Effector memory CD4-positive, alpha-beta T cell (primary cell): ENCODE measurements around the gene MAPT.

ENCODE experiments used
- DNase-seq, 3 donors: peaks; one replicate each; pipeline ENCODE4 v3.0.0-alpha.2; 2020
- H3K27ac ChIP-seq: 2 replicates; pipeline ENCODE4 v1.7.0; 2013; ENCODE audit warnings: mild to moderate bottlenecking, low read length, moderate library complexity; ENCODE audit not compliant: insufficient read depth, poor library complexity, severe bottlenecking
- H3K27me3 ChIP-seq: replicated peaks from 2 replicates; pipeline ENCODE4 v1.7.0; 2013; ENCODE audit warnings: mild to moderate bottlenecking, low read length; ENCODE audit not compliant: insufficient read depth, control insufficient read depth, poor library complexity, severe bottlenecking
- H3K36me3 ChIP-seq: 2 replicates; pipeline ENCODE4 v1.7.0; 2013; ENCODE audit warnings: mild to moderate bottlenecking, low read length, moderate library complexity; ENCODE audit not compliant: control insufficient read depth, insufficient read depth
- H3K4me1 ChIP-seq: 2 replicates; pipeline ENCODE4 v1.7.0; 2013; ENCODE audit warnings: low read length, mild to moderate bottlenecking; ENCODE audit not compliant: control insufficient read depth, insufficient read depth, poor library complexity, severe bottlenecking
- H3K4me3 ChIP-seq: 2 replicates; pipeline ENCODE4 v1.7.0; 2013; ENCODE audit warnings: low read length, low read depth, mild to moderate bottlenecking; ENCODE audit not compliant: insufficient read depth, poor library complexity, severe bottlenecking
- H3K9me3 ChIP-seq: 2 replicates; pipeline ENCODE4 v1.7.0; 2013; ENCODE audit warnings: mild to moderate bottlenecking, low read length, moderate library complexity; ENCODE audit not compliant: control insufficient read depth

MAPT gene

DNA sequence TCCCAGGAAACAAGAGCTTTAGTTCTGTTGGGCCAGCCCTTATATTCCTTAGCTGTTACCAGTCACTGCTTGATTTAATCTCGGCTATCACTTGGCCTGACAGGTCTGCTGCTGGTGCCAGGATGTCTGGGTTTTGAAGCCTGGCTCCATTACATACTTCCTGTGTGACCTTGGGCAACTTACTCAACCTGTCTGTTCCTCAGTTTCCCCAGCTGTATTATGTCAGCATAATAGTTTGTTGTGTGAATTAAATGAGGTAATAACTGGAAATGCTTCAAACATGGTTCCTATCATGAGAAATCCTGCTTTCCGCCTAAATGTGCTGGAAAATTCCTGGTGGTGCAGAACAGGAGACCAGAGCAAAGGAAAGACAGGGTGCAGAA, 54.1 kb downstream of the MAPT start:
- H3K36me3 ChIP-seq: no peaks in the 10 kb centered on the region
- no peaks in the 10 kb centered on the region for H3K9me3 ChIP-seq
- H3K4me3 ChIP-seq: peak overlapping the region; percentile 23
- no peak overlapping the region for H3K27ac ChIP-seq
- H3K4me1 ChIP-seq: peaks cover 5% of the 10 kb centered on the region
- no peak for DNase-seq
- H3K27me3 ChIP-seq: peaks cover 6% of the 10 kb centered on the region

DNA sequence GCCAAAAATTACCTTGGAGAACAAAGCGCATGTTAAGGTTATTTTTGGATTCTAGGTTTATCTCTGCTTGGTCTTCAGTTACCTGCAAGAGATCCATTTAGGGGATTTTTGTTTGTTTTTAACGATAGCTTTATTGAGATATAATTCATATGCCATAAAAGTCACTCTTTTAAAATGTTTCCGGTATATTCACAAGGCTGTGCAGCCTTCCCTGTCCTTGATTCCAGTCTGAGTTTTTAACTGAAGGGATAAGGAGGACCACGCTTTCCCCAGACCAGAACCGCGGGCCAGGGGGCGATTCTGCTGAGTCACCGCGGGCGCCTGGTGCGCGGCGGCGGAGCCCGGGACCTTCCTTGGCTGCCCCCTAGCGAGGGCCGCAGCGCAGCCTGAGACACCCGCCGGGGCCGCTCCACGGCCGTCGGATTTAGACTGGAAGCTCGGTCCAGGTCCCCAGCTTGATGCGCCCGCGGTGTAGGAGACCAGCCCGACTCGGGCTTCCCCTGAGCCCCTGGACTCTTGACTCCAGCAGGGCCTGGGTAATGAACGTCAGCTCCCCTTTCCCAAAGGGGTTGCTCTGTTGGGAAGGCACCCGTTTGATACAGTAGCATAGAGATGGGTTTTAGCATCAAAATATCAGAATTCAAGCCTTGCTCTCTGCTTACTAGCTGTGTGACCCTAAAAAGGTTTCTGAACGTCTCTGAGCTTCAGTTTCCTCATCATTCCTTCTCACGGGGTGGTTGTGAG, 54.7 kb downstream of the MAPT start:
- no peaks in the 10 kb centered on the region for H3K36me3 ChIP-seq
- DNase-seq: peak; percentile 1 to 20 (median 9)
- peak overlapping the region; percentile 23 for H3K4me3 ChIP-seq

DNA sequence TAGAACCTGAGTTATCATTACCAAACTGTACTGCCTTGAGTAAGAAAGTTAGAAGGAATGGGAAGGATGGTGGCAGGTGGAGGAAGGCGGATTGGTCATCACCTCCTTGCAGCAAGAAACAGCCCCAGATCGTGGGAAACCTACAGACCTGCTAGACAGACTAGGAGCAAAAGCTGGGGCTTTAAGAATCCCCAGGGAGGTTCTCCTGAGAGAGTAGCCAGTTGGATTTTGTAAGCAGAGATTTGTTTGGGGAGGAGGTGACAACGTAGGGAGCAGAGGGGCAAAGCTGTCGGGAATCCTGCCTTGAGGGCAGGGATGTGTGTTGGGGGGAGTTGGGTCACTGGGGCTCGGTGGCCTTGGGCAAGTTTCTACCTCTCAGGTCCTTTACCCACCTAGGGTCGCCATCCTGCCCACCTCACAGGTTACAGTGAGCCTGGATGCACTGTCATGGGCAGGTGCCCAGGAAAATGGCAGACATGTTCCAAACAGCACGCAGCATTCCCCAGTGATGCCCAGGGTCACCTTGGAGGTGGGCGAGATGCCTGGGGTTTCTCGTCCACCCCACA, 55.5 kb downstream of the MAPT start:
- H3K36me3 ChIP-seq: no peaks in the 10 kb centered on the region
- no peak for DNase-seq
- peaks cover 6% of the 10 kb centered on the region for H3K27me3 ChIP-seq
- peaks cover 5% of the 10 kb centered on the region for H3K4me1 ChIP-seq
- no peak overlapping the region for H3K4me3 ChIP-seq
- H3K9me3 ChIP-seq: no peaks in the 10 kb centered on the region
- H3K27ac ChIP-seq: no peak overlapping the region

More for the DNA sequence above, 54.7 kb downstream of the MAPT start:
- H3K27ac ChIP-seq: no peak overlapping the region
- peaks cover 5% of the 10 kb centered on the region for H3K4me1 ChIP-seq
- peaks cover 6% of the 10 kb centered on the region for H3K27me3 ChIP-seq
- H3K9me3 ChIP-seq: no peaks in the 10 kb centered on the region

DNA sequence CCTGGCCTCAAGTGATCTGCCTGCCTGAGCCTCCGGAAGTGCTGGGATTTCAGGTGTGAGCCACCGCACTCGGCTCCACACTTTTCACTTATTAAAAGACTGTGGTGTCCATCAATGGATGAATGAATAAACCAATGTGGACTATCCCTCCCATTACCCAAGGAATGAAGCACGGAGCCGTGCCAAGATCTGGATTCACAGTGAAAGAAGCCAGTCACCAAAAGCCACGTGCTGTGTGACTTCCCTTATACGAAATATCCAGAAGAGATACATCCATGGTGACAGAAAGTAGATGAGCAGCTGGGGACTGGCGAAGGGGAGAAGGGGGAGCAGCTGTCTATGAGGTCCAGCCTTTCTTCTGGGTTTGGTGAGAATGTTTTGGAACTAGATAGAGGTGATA, 56.5 kb downstream of the MAPT start:
- peaks cover 6% of the 10 kb centered on the region for H3K27me3 ChIP-seq
- H3K4me1 ChIP-seq: peaks cover 5% of the 10 kb centered on the region
- no peak overlapping the region for H3K27ac ChIP-seq
- H3K4me3 ChIP-seq: no peak overlapping the region
- no peaks in the 10 kb centered on the region for H3K9me3 ChIP-seq
- no peaks in the 10 kb centered on the region for H3K36me3 ChIP-seq
- no peak for DNase-seq

DNA sequence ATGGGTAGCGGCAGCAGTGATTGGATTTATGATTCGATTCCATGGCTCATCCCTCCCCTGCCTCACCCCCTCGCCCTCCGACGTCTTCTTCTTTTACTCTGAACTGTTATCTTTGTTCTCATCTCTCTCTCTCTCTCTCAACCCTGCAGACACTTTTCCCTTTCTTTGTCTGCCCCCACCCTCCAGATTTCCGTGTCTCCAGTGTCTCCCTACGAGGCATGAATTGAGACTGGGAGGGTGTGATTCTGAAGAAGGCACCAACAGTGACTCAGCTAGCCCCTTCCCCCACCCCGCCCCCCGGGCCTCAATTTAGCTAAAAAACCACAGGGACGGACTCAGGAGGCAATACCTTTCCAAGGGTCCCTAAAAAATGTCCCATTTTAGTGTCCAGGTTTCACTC, 57.0 kb downstream of the MAPT start:
- Histone ChIP-seq H3K27me3 (peaks cover 6% of the 10 kb centered on the region), H3K36me3 (no peaks in the 10 kb centered on the region), H3K9me3 (no peaks in the 10 kb centered on the region), H3K27ac (no peak overlapping the region), H3K4me3 (no peak overlapping the region), H3K4me1 (peaks cover 5% of the 10 kb centered on the region)
- no peak for DNase-seq

DNA sequence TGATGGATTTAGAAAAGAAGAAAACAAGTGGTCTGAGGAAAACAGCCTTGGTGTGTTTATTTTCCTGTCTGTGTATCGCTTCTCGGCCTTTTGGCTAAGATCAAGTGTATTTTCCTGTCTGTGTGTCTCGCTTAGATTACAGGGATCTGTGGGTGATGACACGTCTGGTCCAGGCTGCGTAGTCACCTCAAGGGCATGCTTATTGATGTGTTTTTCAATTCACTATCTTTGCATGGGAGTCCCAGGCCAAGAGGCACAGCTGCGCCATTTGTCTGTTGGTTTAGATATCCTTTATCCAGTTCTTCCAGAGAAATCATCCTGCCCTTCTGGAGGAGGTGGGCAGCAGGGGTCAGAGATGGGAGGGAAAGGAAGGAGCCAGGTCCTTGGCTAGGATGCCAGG, 57.6 kb downstream of the MAPT start:
- H3K27ac ChIP-seq: no peak overlapping the region
- DNase-seq: no peak
- H3K4me1 ChIP-seq: peaks cover 5% of the 10 kb centered on the region
- peaks cover 6% of the 10 kb centered on the region for H3K27me3 ChIP-seq
- H3K9me3 ChIP-seq: no peaks in the 10 kb centered on the region
- no peaks in the 10 kb centered on the region for H3K36me3 ChIP-seq
- no peak overlapping the region for H3K4me3 ChIP-seq

DNA sequence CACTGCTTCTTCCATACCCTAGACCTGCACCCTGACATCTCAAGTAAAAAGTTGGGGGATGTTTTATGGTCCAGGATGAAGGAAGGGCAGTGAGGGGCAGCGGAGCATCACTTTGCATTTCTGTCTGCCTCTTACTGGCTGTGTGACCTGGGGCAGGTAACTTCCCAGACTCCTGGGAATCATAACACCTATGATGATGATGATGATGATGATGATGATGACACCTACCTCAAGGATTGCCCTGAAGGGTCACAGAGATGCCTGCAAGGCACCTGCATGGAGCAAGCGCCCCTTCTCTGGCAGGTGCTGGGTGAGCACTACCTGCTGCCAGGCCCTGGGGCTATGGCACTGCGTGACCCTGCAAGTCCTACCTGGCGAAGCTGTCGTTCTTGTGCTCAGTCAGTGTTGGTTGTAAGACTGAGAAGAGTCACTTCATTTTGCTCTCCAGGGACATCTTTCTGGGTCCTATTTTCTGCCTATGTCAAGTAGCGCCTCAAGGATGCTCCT, 58.5 kb downstream of the MAPT start:
- Histone ChIP-seq H3K4me1 (peaks cover 5% of the 10 kb centered on the region), H3K4me3 (no peak overlapping the region), H3K36me3 (no peaks in the 10 kb centered on the region), H3K9me3 (no peaks in the 10 kb centered on the region), H3K27me3 (peaks cover 6% of the 10 kb centered on the region), H3K27ac (no peak overlapping the region)
- no peak for DNase-seq

DNA sequence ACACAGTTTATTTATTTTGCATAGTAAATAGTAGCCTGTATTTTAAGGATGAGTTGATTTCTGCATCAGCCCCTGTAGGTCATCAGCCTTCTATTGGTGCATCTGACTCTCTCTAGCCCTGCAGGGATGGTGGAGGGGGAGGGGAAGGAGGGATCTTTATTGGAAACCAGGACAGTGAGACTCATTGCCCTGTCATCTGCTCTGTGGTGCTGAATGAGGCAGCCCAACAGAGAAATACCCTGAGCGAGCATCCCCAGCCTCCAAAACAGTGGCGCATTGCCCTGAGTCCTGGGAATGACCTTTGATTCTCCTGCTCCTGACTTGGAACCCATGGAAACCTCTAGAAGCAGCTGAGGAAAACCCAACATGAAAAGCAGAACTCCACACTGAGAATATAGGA, 59.2 kb downstream of the MAPT start:
- peaks cover 6% of the 10 kb centered on the region for H3K27me3 ChIP-seq
- no peak overlapping the region for H3K27ac ChIP-seq
- DNase-seq: no peak
- H3K4me3 ChIP-seq: no peak overlapping the region
- H3K9me3 ChIP-seq: no peaks in the 10 kb centered on the region
- H3K4me1 ChIP-seq: peaks cover 5% of the 10 kb centered on the region
- no peaks in the 10 kb centered on the region for H3K36me3 ChIP-seq

DNA sequence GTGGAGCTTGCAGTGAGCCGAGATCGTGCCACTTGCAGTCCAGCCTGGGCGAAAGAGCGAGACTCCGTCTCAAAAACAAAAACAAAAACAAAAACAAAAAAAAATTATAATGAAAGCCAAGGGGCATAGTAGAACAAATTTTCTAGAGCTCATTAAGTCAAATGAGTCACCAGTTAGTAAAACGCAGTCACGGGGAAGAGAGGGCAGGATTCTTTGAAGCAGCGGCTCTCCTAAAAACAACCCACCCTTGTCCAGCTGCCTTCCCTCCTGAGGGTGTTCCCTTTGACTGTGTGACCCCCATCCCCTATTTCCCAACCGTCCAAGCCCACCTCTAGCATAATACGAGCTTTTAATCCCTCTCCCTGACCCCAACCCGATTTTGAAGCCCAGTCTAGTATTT, 60.6 kb downstream of the MAPT start:
- Histone ChIP-seq H3K36me3 (no peaks in the 10 kb centered on the region), H3K27me3 (no peaks in the 10 kb centered on the region), H3K4me1 (no peaks in the 10 kb centered on the region), H3K9me3 (no peaks in the 10 kb centered on the region), H3K27ac (no peak overlapping the region), H3K4me3 (no peak overlapping the region)
- DNase-seq: no peak

DNA sequence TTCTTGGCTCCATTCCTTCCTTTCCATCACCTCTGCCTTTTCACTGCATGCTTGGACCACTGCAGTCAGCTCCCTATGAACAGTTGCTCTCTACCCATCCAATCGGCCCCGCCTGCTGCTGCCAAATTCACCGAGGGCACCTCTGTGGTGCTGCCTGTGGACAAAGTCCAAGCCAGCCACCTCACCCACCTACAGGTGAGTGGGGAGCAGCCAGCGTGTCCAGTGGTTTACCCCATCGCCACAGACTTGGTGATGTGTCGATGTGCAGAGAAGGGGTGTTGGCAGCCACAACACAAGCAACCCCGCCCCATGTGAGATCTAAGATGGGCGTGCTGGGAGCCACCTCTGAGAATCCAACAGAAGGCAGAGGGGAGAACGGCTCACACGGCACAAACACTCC, 61.0 kb downstream of the MAPT start:
- no peaks in the 10 kb centered on the region for H3K27me3 ChIP-seq
- H3K4me3 ChIP-seq: no peak overlapping the region
- H3K27ac ChIP-seq: no peak overlapping the region
- H3K9me3 ChIP-seq: no peaks in the 10 kb centered on the region
- H3K36me3 ChIP-seq: no peaks in the 10 kb centered on the region
- DNase-seq: no peak
- no peaks in the 10 kb centered on the region for H3K4me1 ChIP-seq
